Esophagus muscularis mucosa (tissue), 4 donors: ENCODE measurements around the gene RETN. TPM values are rescaled to one million over a fixed set of nuclear protein-coding genes. Genes with fewer than 3 reads are reported as not detected.

Experiments
- DNase-seq: peaks from one replicate; pipeline ENCODE4 v3.0.0-alpha.2; 2017; ENCODE audit errors: extremely low spot score
- H3K27ac ChIP-seq, 4 donors: fragments of 200-600 bp; sonication (generic); replicated peaks in 1 of 4; 1 replicate in 3 of 4; 2 replicates in 1 of 4; pipeline ENCODE4 v1.5.1; 2016 to 2019; ENCODE audit warnings: mild to moderate bottlenecking in 1 of 4
- H3K27me3 ChIP-seq, 4 donors: fragments of 200-600 bp; sonication (generic); one replicate each; pipeline versions ENCODE4 v1.5.1 to v1.6.0; 2016 to 2019
- H3K36me3 ChIP-seq, 4 donors: fragments of 200-600 bp; sonication (generic); one replicate each; pipeline ENCODE4 v1.5.1; 2016 to 2019
- H3K4me1 ChIP-seq, 4 donors: fragments of 200-600 bp; sonication (generic); one replicate each; pipeline ENCODE4 v1.5.1; 2016 to 2019
- H3K4me3 ChIP-seq, 4 donors: fragments of 200-600 bp; sonication (generic); 1 replicate in 2 of 4; 2 replicates in 2 of 4; pipeline ENCODE4 v1.5.1; 2016 to 2019; ENCODE audit warnings: mild to moderate bottlenecking in 4 of 4, moderate library complexity in 1 of 4
- H3K9me3 ChIP-seq, 4 donors: fragments of 200-600 bp; sonication (generic); 1 replicate in 3 of 4; 2 replicates in 1 of 4; pipeline ENCODE4 v1.5.1; 2016 to 2019
- EP300 ChIP-seq: sonication (generic); formaldehyde crosslinking; IDR thresholded peaks from one replicate; pipeline ENCODE4 v1.6.1; 2017; ENCODE audit warnings: antibody characterized with exemption
- POLR2A ChIP-seq: fragments of 450-650 bp; IDR thresholded peaks from one replicate; pipeline ENCODE4 v1.6.1; 2017; ENCODE audit warnings: antibody characterized with exemption, moderate library complexity, mild to moderate bottlenecking, low read depth
- POLR2AphosphoS5 ChIP-seq, 2 donors: sonication (generic); formaldehyde crosslinking; IDR thresholded peaks; one replicate each; pipeline ENCODE4 v1.6.1; 2017; ENCODE audit warnings: antibody characterized with exemption in 2 of 2
- WGBS: methylation state at CpG from one replicate; pipeline ENCODE4 v1.1.5; 2018; 5-methylcytosine and 5-hydroxymethylcytosine counted together
- intact Hi-C: fragments of 100-400 bp; cut with DNase I; formaldehyde crosslinking; loops from one replicate; pipeline ENCODE4 v1.15.1; 2023
- total RNA-seq, 4 donors: library from RNA; depleted of rRNA; stranded (reverse); fragments of >200 nt; gene quantifications; one replicate each; pipeline versions ENCODE4 v1.1.0 to v1.2.1, GENCODE V29; 2016
- TF ChIP-seq, protein P1 (sequence below), 3 experiments: fragments of 200-600 bp in 2 of 3; fragments of 450-650 bp in 1 of 3; sonication (generic) in 2 of 3; IDR thresholded peaks; one replicate each; pipeline ENCODE4 v1.5.1; 2017 to 2019; ENCODE audit warnings: antibody characterized with exemption in 3 of 3, mild to moderate bottlenecking in 2 of 3, moderate library complexity in 1 of 3

RETN gene
- total RNA-seq, 4 donors from 2014 or later, result 1.3 TPM; not detected in 3

DNA sequence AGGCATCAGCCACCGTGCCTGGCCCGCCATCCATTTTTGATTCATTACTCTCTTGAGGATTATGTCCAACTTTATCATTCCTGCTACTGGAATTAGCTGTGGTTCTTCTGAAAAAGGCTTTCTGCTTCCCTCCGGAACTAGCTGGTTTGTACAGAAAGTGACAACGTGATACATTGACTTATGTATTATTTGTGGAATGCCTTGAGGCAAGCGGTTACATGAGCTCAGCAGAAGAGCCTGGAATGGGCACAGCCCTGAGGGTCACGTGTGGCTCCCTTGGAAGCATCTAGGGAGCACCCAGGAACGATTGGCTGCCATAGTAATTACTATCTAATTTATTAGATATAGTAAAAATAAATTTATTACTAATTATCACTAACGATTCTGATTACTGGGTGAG lies 14.4 kb upstream of the RETN start:
- intact Hi-C loops, result no loop called here
- Histone ChIP-seq H3K9me3 (no peaks in the 10 kb centered on the region), H3K4me1 (peaks cover 0 to 8% (median 6%) of the 10 kb centered on the region in 4 donors), H3K27ac (no peak overlapping the region), H3K27me3 (peaks cover 0 to 31% (median 0%) of the 10 kb centered on the region in 4 donors), H3K4me3 (no peak overlapping the region), H3K36me3 (no peaks in the 10 kb centered on the region)
- DNase-seq, result no peak
- 54% methylated on average over 7 of the region's 8 CpGs for WGBS
- TF ChIP-seq, protein P1, sequence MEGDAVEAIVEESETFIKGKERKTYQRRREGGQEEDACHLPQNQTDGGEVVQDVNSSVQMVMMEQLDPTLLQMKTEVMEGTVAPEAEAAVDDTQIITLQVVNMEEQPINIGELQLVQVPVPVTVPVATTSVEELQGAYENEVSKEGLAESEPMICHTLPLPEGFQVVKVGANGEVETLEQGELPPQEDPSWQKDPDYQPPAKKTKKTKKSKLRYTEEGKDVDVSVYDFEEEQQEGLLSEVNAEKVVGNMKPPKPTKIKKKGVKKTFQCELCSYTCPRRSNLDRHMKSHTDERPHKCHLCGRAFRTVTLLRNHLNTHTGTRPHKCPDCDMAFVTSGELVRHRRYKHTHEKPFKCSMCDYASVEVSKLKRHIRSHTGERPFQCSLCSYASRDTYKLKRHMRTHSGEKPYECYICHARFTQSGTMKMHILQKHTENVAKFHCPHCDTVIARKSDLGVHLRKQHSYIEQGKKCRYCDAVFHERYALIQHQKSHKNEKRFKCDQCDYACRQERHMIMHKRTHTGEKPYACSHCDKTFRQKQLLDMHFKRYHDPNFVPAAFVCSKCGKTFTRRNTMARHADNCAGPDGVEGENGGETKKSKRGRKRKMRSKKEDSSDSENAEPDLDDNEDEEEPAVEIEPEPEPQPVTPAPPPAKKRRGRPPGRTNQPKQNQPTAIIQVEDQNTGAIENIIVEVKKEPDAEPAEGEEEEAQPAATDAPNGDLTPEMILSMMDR (IDR thresholded peaks at IDR 0.05), result no peak
- TF ChIP-seq EP300 (no peak), POLR2A (no peak), POLR2AphosphoS5 (IDR thresholded peaks at IDR 0.05) (no peak)

DNA sequence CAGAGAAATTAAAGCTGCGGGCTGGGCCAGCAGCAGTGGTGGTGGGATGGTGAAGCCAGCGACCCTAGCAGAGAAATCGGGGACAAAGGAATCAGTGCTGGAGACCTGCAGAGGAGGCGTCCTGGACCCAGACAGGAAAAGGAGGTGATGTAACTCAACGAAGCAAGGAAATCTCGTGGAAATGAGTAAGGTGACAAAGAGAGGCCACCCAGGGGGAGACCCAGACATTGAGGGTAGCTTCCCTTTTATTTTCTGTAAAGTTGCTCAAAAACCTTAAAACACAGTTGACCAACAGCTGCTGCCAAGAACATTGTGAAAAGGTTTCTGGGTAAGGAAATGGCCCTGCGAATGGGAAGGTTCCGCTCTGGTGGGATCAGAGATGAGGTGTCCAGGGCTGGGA lies 13.3 kb upstream of the RETN start:
- WGBS, result 68% methylated on average over 8 of the region's 8 CpGs
- H3K9me3 ChIP-seq, result no peaks in the 10 kb centered on the region
- peaks cover 0 to 31% (median 0%) of the 10 kb centered on the region in 4 donors for H3K27me3 ChIP-seq
- TF ChIP-seq POLR2A, result no peak
- no peak for TF ChIP-seq EP300
- TF ChIP-seq POLR2AphosphoS5 (IDR thresholded peaks at IDR 0.05), result no peak
- TF ChIP-seq, protein P1 (IDR thresholded peaks at IDR 0.05), result no peak
- DNase-seq, result no peak
- peaks cover 0 to 8% (median 6%) of the 10 kb centered on the region in 4 donors for H3K4me1 ChIP-seq
- intact Hi-C loops, result no loop called here
- no peak overlapping the region for H3K27ac ChIP-seq
- no peak overlapping the region for H3K4me3 ChIP-seq
- no peaks in the 10 kb centered on the region for H3K36me3 ChIP-seq

DNA sequence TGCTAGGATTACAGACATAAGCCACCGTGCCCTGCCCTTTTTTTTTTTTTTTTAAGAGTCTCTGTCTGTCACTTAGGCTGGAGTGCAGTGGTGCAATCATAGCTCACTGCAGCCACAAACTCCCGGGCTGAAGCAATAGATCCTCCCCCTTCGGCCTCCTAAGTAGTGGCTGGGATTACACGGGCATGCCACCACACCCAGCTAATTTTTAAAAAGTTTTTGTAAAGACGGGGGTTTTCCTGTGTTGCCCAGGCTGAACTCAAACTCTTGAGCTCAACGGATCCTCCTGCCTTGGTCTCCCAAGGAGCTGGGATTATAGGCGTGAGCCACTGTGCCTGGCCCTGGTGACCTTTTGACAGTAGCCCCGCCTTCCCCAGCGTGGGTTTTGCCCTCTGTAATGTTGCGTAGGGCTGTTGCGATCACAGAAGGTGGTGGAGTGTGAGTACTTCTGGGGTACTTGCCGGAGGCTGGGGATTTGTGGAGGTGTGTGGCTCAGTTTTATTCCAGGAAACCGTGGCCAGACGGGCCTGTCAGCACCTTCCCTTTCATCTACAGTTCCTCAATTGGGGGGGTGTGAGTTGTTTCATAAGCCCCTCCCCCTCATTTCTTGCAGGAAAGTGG lies 11.6 kb upstream of the RETN start:
- WGBS, result 53% methylated on average over 14 of the region's 14 CpGs
- no peak overlapping the region for H3K27ac ChIP-seq
- no peak for TF ChIP-seq POLR2AphosphoS5 (IDR thresholded peaks at IDR 0.05)
- TF ChIP-seq POLR2A, result no peak
- no peak for TF ChIP-seq EP300
- TF ChIP-seq, protein P1 (IDR thresholded peaks at IDR 0.05), result no peak
- H3K36me3 ChIP-seq, result no peaks in the 10 kb centered on the region
- no peak for DNase-seq
- no peaks in the 10 kb centered on the region for H3K9me3 ChIP-seq
- H3K4me1 ChIP-seq, result peaks cover 0 to 3% (median 3%) of the 10 kb centered on the region in 4 donors
- H3K4me3 ChIP-seq, result no peak overlapping the region
- H3K27me3 ChIP-seq, result peaks cover 0 to 36% (median 0%) of the 10 kb centered on the region in 4 donors
- intact Hi-C loops, result no loop called here

GRCh38 chr19:7658219-7658686 lies 10.6 kb upstream of the RETN start:
- no peaks in the 10 kb centered on the region for H3K9me3 ChIP-seq
- intact Hi-C loops, result no loop called here
- no peaks in the 10 kb centered on the region for H3K36me3 ChIP-seq
- DNase-seq, result no peak
- WGBS, result 32% methylated on average over 8 of the region's 9 CpGs
- TF ChIP-seq POLR2A (no peak), EP300 (no peak), POLR2AphosphoS5 (IDR thresholded peaks at IDR 0.05) (no peak)
- TF ChIP-seq, protein P1 (IDR thresholded peaks at IDR 0.05), result no peak
- H3K4me1 ChIP-seq, result no peaks in the 10 kb centered on the region
- no peak overlapping the region for H3K27ac ChIP-seq
- no peak overlapping the region for H3K4me3 ChIP-seq
- H3K27me3 ChIP-seq, result peaks cover 0 to 43% (median 0%) of the 10 kb centered on the region in 4 donors
